GM19238 (cell line): ENCODE data around the gene SMIM7.
"Not testable (repeated sequence)": the region's sequence is repeated elsewhere in the genome, so short reads cannot be mapped to it uniquely, and the experiment has no call there.

Experiments
- DNase-seq: peaks from one replicate; pipeline ENCODE4 v3.0.0; 2011; ENCODE audit warnings: low spot score; ENCODE audit not compliant: insufficient read length

Gene SMIM7

GRCh38 chr19:16655727-16656126 lies 4.2 kb downstream of the SMIM7 start:
- DNase-seq: no peak

DNA sequence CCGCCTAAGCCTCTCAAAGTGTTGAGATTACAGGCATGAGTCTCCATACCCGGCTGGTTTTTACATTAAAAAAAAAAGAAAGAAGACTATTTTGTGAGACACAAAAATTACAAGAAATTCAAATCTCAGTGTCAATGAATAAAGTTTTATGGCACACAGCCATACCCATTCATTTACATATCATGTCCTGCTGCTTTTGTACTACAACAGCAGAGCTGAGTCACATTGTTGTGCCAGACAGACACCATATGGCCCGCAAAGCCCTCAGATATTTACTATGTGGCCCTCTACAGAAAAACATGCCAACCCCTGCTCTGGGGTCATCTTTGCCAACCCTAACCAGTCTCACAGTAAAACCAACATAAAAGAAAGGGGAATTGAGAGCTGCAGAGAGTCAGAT lies 5.3 kb downstream of the SMIM7 start:
- no peak for DNase-seq

DNA sequence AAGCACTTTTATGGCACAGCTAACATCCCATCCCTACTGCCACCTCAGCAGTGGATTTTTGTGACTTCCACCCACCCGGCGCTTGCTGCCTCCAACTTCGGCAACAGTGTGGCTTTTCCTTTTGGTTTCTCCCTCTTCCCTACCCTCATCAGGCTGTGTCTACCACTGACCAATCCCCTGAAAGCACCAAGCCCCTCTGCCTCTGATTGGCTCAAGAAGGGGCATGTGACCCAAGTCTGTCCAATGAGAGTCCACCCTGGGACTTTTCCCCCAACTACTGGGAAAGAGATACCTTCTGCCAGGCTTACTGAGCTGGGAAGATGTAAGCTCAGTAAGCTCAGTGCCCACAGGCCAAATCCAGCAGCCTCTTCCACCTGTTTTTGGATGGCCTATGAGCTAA lies 5.8 kb downstream of the SMIM7 start:
- no peak for DNase-seq

DNA sequence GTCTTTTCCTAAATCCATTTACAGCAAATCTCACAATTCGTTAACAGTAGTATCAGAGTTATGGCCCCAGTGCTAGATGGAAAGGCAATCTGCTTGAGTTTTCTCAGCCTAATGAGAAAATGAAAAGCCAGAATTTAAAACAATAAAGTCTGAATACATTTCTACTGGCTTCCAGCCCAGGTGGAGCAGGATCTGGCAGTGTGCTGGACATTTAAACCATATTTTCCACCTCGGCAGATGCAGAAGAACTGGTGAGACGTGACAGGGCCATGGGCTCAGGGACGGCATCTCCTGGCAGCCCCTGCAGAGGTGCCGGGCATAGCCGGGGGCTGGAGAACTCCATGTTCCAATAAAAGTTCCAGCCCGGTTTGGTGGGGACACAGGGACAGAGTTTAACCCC lies 7.1 kb downstream of the SMIM7 start:
- DNase-seq: no peak

GRCh38 chr19:16651421-16652188 lies 8.3 kb downstream of the SMIM7 start:
- DNase-seq: not testable (repeated sequence)

DNA sequence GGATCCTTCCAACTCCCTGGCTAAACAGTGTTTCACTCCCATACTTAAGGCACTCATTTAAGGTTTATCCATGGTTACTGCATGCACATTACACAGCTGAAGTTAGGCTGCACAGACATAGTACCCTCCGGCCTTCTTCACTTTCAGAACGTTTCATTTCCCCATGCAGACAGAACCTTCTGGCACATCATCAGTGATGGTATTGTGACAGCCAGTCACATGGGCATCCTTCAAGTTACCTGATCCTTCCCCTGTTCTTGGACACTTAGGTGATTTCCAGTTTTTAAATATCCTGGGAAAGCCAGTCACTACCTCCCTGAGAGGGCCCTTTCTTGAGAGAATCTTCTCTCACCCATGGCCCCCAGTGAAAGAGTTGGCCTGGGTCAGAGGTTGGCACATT lies 9.1 kb downstream of the SMIM7 start:
- DNase-seq: no peak

DNA sequence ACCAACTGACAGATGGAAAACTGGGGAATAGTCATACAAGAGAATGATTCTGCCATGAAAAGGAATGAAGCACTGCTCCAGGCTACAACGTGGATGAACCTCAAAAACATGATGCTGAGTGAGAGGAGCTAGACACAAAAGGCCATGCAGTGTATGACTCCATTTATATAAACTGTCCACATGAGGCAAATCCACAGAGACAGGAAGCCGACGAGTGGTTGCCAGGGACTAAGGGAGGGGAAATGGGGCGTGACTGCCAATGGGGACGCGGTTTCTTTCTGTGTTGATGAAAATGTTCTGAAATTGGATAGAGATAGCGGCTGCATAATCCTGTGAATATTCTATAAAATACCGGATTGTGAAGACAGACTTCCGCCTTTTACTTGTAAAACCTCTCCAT lies 10.2 kb downstream of the SMIM7 start:
- DNase-seq: no peak

- no peak for DNase-seq
Observed at GRCh38 chr19:16645140-16645539, 14.8 kb downstream of the SMIM7 start.

GRCh38 chr19:16641695-16642094 lies 18.2 kb downstream of the SMIM7 start:
- DNase-seq: no peak

- no peak for DNase-seq
Observed at GRCh38 chr19:16640951-16641350, 19.0 kb downstream of the SMIM7 start.

GRCh38 chr19:16638666-16639065 lies 21.3 kb downstream of the SMIM7 start:
- no peak for DNase-seq

- no peak for DNase-seq
Observed at GRCh38 chr19:16637535-16637934, 22.4 kb downstream of the SMIM7 start.

GRCh38 chr19:16631465-16631864 lies 28.5 kb downstream of the SMIM7 start:
- no peak for DNase-seq

DNA sequence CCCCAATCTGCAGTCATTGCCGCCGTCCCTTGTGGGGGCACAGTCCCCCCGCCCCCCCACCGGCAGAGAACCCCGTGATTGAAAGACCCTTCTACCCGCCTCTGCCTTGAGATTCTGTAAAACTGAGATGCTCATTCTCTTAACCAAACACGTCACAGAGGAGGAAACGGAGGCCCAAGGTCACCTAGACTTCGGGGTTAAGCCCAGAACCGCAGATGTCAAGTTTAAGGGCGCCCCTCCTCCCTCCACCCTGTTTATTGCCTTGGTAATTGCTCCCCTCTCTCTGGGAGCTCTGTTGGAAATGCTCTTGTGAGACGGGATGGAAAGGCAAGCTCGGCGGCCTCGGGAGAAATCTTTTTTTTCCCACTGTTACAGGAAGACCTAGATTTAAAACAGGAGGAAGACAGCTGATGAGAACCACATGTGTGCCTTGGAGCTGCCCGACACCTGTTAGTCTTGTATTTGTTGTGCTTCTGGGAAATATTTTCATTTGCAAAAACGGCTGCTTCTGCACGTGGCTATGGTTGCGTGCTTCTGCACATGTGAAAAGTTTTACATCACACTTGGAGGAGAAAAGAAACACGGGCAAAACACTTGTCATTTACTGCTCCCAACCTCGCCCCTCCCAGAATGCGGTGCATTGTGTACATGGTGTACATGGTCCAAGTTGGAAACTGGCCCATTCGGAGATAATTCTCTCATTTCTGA lies 30.8 kb downstream of the SMIM7 start:
- no peak for DNase-seq

DNA sequence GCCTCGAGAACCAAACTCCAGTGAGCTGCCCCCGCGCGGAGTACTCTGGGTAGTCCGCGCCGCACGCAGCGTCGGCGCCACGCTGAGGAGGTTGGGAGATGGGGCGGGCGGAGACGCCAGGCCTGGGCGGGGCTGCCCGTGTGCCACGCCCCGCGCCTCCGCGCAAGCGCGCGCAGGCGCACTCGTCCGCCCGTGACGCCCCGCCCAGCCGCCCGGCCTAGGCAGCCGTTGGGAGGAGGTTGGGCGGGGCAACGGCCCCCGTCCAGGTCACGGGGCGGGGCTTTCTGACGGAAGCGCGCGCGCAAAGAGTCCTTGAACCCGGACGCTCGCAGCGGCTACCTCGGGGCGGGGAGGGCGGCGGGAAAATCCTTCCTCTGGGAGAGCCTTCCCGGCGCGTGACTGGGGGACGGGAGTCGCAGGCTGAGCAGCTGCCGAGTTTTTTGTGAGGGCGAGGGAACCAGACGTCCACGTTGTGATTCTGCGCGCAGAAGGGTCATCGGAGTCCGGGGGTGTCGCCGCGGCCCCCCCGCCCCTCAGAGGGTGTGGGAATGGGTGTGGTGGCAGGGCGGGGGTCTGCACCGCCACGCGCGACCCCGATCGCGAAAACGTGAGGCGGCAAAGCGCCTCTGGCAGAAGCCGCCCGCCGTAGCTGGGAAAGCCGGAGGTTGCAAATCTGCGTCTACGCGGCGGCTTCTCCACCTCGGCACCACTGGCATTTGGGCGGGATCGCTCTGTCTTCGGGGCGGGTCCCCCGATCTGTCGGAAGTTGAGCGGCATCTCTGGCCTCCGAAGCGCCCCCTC lies 31.6 kb downstream of the SMIM7 start, which contains the start of gene MED26:
TSS of gene MED26 (minus strand) at position 22 of the 801 bp plus-strand sequence. CDS start 261 bp downstream, outside the sequence.
- peak; percentile 92 for DNase-seq

- no peak for DNase-seq
Observed at GRCh38 chr19:16627928-16628182, 32.1 kb downstream of the SMIM7 start.

GRCh38 chr19:16627193-16627927 lies 32.6 kb downstream of the SMIM7 start:
- no peak for DNase-seq

GRCh38 chr19:16626796-16627192 lies 33.1 kb downstream of the SMIM7 start:
- DNase-seq: no peak

GRCh38 chr19:16625163-16625958 lies 34.6 kb downstream of the SMIM7 start:
- no peak for DNase-seq

GRCh38 chr19:16624236-16624635 lies 35.7 kb downstream of the SMIM7 start:
- no peak for DNase-seq

DNA sequence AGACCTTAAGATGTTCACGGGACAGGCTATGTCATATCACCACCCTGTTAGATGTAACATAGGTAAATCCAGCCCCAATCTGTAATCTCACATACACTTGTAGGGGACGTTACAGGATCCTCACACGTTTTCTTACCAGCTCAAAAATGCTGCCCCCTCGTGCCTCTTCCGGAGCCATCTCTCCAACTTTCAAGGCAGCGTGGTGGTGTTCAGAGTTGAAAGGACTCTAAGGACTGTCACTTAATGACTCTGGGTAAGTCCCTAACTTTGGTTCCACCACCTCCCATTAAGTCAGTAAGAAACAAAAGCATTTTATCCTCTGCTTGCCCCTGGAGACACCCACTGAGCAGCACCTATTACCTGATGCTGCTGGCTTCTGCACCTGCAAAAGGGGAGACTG lies 36.4 kb downstream of the SMIM7 start:
- no peak for DNase-seq
